H7 (cell line): ENCODE data around the gene UMAD1. TPM values are rescaled to one million over a fixed set of nuclear protein-coding genes. Genes with fewer than 3 reads are reported as not detected.

Source experiments
- DNase-seq: peaks from one replicate; pipeline ENCODE4 v3.0.0; 2012
- H3K27me3 ChIP-seq: 2 replicates; pipeline ENCODE4 v1.6.0; 2011; ENCODE audit warnings: mild to moderate bottlenecking, low read length; ENCODE audit not compliant: control insufficient read depth, insufficient read depth
- H3K36me3 ChIP-seq: replicated peaks from 2 replicates; pipeline ENCODE4 v1.5.1; 2011; ENCODE audit warnings: low read length; ENCODE audit not compliant: control insufficient read depth, insufficient read depth
- H3K4me3 ChIP-seq: 2 replicates; pipeline ENCODE4 v1.5.1; 2011; ENCODE audit warnings: low read depth, mild to moderate bottlenecking, control low read depth, low read length, moderate library complexity; ENCODE audit not compliant: insufficient read depth
- total RNA-seq: library from RNA; depleted of rRNA; stranded (reverse); fragments of >200 nt; shearing (Covaris generic); gene quantifications from 2 replicates; pipeline ENCODE4 v1.2.3, GENCODE V29; 2014; rRNA removed

The UMAD1 gene
- 13.4 and 15.0 TPM in 2 replicates for total RNA-seq

DNA sequence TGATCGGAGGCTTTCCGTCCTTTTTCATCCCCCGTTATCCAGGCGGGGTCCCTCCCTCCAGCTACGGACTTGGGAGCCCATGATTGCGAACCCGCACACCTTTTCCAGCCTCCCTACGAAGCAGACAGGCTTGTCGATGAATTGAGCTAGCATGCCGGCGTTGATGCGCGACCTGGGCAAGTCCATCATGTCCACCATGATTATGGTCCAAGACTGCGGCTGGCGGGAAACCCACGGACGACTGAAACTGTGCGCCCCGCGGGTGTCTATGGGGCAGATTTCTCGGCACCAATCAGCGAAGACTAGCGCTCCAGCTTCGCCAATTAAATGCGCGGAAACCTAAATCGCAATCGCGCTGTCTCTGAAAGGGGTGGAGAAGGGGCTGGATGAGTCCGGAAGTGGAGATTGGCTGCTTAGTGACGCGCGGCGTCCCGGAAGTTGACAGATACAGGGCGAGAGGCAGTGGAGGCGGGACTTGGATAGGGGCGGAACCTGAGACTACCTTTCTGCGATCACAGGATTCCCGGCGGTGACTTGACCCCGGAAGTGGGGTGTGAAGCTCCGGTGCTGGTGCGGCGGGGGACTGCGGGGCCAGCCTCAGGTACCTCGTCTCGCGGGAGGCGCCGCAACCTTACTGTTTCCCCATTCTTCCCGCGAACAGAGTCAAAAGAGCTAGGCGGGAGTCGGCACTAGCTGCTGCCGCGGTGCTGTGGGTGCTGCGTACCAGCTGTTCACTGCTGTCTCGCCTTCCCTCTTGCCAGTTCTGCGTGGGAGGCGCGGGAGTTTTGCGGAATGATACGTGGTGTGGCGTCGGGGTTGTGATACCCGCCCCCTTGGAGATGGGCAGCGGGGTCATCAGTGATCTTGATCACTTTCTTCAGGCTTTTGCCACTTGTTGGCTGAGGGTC lies at the start of gene UMAD1:
UMAD1 (plus strand) TSS at position 532 of the 908 bp plus-strand sequence. CDS start 32,620 bp downstream, outside the sequence.
- Histone ChIP-seq H3K36me3 (no peaks in the 10 kb centered on the region), H3K4me3 (peak within 1 kb of the TSS; percentile 73), H3K27me3 (no peaks in the 10 kb centered on the region)
- DNase-seq, result peak; percentile 88

DNA sequence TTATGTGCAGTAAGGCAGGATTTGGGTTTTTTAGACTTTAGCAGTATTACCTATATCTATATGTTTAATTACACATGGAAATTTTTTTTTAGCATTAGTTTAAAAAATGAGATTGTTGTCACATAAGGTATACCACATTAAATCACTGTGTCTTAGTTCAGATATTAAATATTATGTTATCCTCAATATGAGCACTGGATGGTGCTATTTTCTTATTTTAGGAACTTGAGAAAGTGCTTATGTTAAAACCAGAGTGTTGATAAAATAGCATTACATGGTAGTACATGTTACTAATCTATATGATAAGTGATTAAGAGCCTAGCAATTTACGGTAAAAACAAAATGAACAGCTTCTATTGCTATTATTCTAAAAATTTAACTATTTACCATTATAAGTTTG lies 45.1 kb upstream of the UMAD1 start:
- H3K27me3 ChIP-seq, result no peaks in the 10 kb centered on the region
- H3K4me3 ChIP-seq, result no peak overlapping the region
- DNase-seq, result no peak
- H3K36me3 ChIP-seq, result peaks cover 2% of the 10 kb centered on the region

DNA sequence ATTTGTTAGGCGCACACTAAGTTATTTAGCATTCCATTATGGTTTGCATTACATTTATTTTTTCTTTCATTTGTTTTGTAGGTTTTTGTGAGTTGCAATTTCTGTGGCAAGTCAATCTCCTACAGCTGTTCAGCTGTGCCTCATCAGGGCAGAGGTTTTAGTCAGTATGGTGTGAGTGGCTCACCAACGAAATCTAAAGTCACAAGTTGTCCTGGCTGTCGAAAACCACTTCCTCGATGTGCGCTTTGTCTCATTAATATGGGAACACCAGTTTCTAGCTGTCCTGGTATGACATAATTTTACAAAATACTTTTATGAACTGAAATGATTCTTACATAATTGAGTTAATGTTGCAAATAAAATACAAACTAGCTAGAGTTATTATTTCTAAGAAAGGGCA lies 44.4 kb upstream of the UMAD1 start:
- no peak for DNase-seq
- Histone ChIP-seq H3K4me3 (no peak overlapping the region), H3K36me3 (peaks cover 2% of the 10 kb centered on the region), H3K27me3 (no peaks in the 10 kb centered on the region)

DNA sequence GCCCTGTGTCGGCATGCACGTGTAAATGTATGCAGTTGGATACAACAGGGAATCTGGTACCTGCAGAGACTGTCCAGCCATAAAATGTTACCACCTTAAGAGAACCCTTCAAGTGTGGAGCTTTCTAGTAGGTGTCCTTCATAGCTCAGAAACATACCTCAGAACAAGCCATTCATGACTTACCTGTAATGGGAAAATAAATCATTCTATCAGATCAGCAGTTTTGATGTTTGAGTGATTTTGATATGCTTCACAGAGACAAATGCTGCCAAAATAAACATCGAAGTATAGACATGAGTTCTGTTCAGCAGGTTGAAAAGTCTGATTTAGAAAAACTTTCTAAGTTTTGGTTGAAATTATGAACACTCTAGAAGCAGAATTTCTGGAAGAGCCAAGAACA lies 33.5 kb upstream of the UMAD1 start:
- DNase-seq, result no peak
- H3K27me3 ChIP-seq, result no peaks in the 10 kb centered on the region
- H3K36me3 ChIP-seq, result peaks cover 3% of the 10 kb centered on the region; the same call in 1 of the 2 replicates
- H3K4me3 ChIP-seq, result no peak overlapping the region

DNA sequence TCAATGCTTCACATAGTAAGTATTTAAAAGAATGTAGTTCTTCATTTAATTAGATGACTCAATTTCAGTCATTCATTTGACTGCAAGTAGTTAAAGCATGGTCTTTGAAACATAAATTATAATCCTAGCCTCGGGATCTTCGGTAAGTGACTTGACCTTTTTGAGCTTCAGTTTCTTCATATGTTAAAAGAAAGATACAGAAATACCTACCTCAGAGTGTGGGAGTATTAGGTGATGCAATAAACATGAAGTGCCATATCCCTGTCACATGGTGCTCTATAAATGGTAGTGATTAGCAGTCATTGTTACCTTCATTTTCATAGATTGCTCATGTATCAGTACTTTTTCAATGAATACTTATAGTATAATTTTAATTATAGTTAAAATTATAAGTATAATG lies 31.2 kb upstream of the UMAD1 start:
- no peak overlapping the region for H3K4me3 ChIP-seq
- DNase-seq, result no peak
- H3K27me3 ChIP-seq, result no peaks in the 10 kb centered on the region
- H3K36me3 ChIP-seq, result peaks cover 3% of the 10 kb centered on the region; the same call in 1 of the 2 replicates

DNA sequence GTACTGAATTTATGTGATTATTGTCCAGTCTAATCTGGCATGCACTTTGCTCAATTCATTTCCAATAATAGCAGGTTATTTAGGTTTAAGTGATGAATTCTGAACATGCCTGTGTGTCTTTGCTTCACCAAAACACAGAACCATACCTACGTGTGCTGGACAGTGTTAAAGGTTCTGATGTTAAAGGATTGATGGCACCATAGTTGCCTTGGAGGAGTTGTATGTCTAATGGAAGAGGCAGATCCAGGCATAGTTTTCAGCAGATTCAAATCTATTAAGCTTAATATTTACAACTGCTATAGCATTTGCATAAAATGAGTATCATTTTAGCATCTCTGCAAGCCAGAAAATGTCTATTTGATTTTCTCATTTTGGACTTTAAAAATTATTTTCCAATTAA lies 28.0 kb upstream of the UMAD1 start:
- Histone ChIP-seq H3K27me3 (no peaks in the 10 kb centered on the region), H3K4me3 (no peak overlapping the region), H3K36me3 (no peaks in the 10 kb centered on the region)
- no peak for DNase-seq

DNA sequence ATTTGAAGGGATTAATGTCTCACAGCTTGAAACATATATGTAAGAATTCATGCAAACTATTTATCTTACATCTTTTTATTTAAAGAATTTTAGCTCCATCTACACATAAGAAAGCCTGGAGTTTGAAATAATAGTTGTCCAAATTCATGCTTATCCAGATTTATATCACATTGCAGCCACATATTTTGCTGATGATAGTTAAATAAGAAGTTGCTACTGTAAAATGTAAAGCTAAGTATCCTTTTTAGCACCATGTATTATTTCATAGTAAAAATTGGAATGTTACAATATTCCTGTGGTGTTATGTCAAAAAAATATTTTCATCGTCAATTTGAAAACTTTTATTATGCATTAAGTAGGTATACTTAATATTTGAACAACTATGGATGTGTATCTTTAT lies 27.3 kb upstream of the UMAD1 start:
- H3K4me3 ChIP-seq, result no peak overlapping the region
- H3K27me3 ChIP-seq, result no peaks in the 10 kb centered on the region
- no peak for DNase-seq
- H3K36me3 ChIP-seq, result no peaks in the 10 kb centered on the region

DNA sequence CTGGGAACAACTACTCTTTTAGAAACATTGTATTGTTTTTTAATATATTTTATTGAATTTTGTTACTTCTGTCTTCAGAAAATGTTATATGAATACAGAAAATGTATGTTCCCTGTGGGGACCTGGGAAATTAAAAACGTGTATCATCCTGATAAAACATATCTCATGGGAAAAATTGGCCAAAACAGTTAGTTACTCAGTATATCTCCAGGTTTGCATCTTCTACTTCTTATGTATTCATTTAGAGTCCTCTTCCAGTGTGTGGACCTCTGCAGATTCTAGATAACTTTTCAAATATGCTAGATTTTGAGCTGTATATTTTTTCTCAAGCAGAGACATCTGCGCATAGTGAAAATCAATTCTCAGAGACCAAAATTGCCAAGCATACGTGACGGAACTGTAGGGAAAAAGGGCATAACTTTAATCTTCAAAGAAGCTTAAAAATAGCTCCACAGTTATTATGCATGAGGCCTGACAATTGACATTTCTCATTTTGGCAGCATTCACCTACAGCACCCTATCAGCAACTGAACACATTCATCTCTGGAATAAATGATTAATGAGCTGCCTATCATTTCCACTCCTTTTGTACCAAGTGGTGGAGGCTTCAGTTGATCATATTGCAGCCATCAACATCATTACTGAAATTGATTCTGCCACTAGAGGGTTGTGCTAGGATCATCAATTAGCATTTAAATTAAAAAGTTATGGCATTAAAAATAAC lies 26.4 kb upstream of the UMAD1 start:
- H3K27me3 ChIP-seq, result no peaks in the 10 kb centered on the region
- DNase-seq, result no peak
- H3K36me3 ChIP-seq, result no peaks in the 10 kb centered on the region

DNA sequence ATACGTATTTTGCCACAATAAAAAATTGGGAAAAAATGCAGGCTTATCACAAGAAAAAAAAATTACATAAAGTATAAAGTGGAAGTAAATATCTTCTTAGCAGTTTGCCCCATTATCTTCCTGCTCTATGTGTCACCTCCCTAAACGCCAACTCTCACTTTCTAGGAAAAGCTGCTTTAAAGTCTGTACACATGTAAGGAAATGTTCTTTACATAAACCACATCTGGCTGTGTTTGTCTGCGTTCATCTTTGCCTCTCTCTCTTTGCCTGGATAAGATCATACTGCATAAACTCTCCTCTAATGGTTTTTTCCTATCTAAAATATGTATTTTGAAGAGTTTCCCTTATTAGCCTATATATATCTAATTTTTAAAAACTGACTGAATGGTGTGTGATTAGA lies 23.0 kb upstream of the UMAD1 start:
- no peak for DNase-seq
- H3K36me3 ChIP-seq, result no peaks in the 10 kb centered on the region
- no peaks in the 10 kb centered on the region for H3K27me3 ChIP-seq
- H3K4me3 ChIP-seq, result no peak overlapping the region

More for the DNA sequence above, 26.4 kb upstream of the UMAD1 start:
- H3K4me3 ChIP-seq, result no peak overlapping the region

DNA sequence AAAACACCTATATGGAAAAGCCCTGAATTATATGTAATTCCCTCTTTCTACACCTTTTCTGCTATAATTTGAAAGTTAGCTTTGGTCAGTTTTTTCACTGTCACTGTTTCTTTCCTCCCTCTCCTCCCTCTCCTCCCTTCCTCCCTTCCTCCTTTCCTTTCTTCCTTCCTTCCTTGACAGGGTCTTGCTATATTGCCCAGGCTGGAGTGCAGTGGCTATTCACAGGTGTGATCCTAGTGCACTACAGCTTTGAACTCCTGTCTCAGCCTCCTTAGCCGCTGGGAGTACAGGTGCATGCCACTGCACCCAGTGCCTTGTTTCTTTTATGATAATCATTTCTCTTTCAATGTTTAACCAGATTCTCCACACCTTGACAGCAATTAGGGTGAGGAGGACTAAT lies 22.1 kb upstream of the UMAD1 start:
- no peaks in the 10 kb centered on the region for H3K36me3 ChIP-seq
- no peak for DNase-seq

DNA sequence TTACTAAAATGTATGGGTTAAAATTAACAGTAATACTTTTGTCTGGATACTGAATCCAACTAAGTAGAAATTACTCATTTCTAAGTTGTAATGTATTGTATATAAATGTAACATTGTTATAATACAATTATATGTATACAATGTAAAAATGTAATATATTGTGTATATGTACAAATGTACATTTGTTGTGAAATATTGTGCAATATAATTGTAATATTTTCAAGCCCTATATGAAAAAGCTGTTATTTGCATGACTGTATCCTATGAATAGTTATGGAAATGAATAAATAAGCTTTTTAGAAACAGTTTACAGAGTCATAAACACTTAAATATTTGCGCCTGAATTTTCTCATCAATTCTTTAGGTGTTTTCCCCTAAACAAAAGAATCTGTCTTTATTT lies 20.3 kb upstream of the UMAD1 start:
- Histone ChIP-seq H3K4me3 (no peak overlapping the region), H3K27me3 (no peaks in the 10 kb centered on the region), H3K36me3 (no peaks in the 10 kb centered on the region)
- no peak for DNase-seq

More for the DNA sequence above, 22.1 kb upstream of the UMAD1 start:
- Histone ChIP-seq H3K4me3 (no peak overlapping the region), H3K27me3 (no peaks in the 10 kb centered on the region)

DNA sequence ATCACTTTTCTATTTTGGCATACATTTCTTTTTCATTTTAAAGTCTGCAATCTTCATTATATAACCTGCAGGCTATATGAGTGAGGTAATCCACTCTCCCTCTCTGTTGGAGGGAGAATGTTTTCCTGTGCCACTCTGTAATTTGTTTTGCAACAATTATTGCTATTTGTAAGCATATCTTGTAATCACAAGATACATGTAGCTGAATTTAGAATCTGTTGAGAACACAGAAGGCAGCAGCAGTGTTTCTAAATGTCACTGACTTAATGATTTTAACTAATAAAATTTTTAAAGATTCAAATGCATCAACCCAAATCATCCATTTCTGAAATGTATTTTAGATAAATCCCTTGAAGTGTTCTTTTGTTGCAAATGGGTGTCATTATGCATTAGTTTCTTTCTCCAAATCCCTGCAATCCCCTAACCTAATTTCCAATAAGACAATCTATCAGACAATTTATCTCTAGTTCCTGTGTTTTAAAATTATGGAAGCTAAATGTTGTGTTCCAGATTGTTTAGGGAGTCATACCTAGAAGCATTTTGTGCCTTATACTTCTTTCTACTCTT lies 19.8 kb upstream of the UMAD1 start:
- no peaks in the 10 kb centered on the region for H3K36me3 ChIP-seq
- H3K4me3 ChIP-seq, result no peak overlapping the region
- DNase-seq, result no peak
- H3K27me3 ChIP-seq, result no peaks in the 10 kb centered on the region

DNA sequence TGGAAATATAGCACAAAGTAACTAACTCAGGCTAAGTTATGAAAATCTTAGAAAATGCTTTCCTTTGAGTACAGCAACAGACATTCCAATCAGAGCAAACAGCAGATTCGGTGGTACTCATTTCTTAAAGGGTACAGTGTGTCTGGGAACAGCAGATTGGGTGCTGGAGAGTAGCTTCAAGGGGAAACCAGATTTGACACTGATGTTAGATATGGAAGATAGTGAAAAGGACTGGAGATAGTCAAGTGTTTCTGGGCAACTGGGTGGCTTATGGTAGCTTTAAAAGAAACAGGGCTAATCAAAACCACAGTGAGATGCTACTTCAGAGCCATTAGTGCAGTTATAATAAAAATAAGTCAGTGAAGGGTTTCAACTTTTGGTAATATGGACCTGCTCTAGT lies 12.1 kb upstream of the UMAD1 start:
- Histone ChIP-seq H3K27me3 (no peaks in the 10 kb centered on the region), H3K4me3 (no peak overlapping the region), H3K36me3 (no peaks in the 10 kb centered on the region)
- DNase-seq, result no peak

DNA sequence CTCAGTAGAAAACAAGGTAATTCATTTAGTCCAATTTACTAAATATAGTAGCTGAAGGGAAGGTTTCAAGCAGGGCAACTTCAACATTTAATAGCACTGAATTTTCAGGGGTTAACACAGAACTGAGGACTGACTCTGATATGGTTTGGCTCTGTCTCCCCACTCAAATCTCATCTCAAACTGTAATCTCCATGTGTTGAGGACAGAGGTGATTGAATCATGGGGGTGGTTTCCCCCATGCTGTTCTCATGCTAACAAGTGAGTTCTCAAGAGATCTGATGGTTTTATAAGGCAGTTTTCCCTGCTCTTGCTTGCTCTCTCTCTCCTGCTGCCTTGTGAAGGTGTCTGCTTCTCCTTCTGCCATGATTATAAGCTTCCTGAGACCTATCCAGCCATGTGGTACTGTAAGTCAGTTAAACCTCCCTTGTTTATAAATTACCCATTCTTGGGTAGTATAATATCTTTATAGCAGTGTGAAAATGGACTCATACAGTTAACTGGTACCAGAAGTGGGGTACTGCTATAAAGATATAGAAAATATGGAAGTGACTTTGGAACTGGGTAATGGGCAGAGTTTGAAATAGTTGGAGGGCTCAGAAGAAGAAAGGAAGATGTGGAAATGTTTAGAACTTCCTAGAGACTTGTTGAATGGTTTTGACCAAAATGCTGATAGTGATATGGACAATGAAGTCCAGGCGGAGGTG lies 9.8 kb upstream of the UMAD1 start:
- no peak overlapping the region for H3K4me3 ChIP-seq
- no peaks in the 10 kb centered on the region for H3K27me3 ChIP-seq
- no peaks in the 10 kb centered on the region for H3K36me3 ChIP-seq
- DNase-seq, result no peak
